ENCODE measurements around the gene PCED1A.
"Not testable (repeated sequence)": the region's sequence is repeated elsewhere in the genome, so short reads cannot be mapped to it uniquely, and the experiment has no call there.

The PCED1A gene

GRCh38 chr20:2865630-2866029 lies 25.2 kb upstream of the PCED1A start:
- no peak for DNase-seq

- no peak for DNase-seq
These were observed 24.6 kb upstream of the PCED1A start for GRCh38 chr20:2865101-2865500.

GRCh38 chr20:2864626-2865025 lies 24.2 kb upstream of the PCED1A start:
- no peak for DNase-seq

GRCh38 chr20:2859330-2860121 lies 19.1 kb upstream of the PCED1A start:
- DNase-seq: no peak

- no peak for DNase-seq
These were observed 18.1 kb upstream of the PCED1A start for GRCh38 chr20:2858591-2858990.

GRCh38 chr20:2851086-2851485 lies 10.6 kb upstream of the PCED1A start:
- DNase-seq: no peak

GRCh38 chr20:2849529-2849928 lies 9.1 kb upstream of the PCED1A start:
- DNase-seq: no peak

GRCh38 chr20:2847802-2848201 lies 7.3 kb upstream of the PCED1A start:
- DNase-seq: no peak

- DNase-seq: no peak
These were observed 6.2 kb upstream of the PCED1A start for GRCh38 chr20:2846698-2847097.

GRCh38 chr20:2845607-2846006 lies 5.2 kb upstream of the PCED1A start:
- DNase-seq: no peak

GRCh38 chr20:2840967-2841531 lies 594 bp upstream of the PCED1A start:
- DNase-seq: peak; percentile 43

- no peak for DNase-seq
These were observed 720 bp downstream of the PCED1A start for GRCh38 chr20:2839732-2840137.

GRCh38 chr20:2838847-2839671 lies 1.4 kb downstream of the PCED1A start:
- DNase-seq: no peak

GRCh38 chr20:2838170-2838797 lies 2.2 kb downstream of the PCED1A start:
- no peak for DNase-seq

GRCh38 chr20:2837221-2837960 lies 3.1 kb downstream of the PCED1A start:
- DNase-seq: no peak

GRCh38 chr20:2836035-2836434 lies 4.4 kb downstream of the PCED1A start:
- no peak for DNase-seq

GRCh38 chr20:2835331-2835796 lies 5.1 kb downstream of the PCED1A start:
- DNase-seq: no peak

GRCh38 chr20:2834401-2835110 lies 5.9 kb downstream of the PCED1A start:
- no peak for DNase-seq

- DNase-seq: no peak
These were observed 6.7 kb downstream of the PCED1A start for GRCh38 chr20:2833761-2834160.

- not testable (repeated sequence) for DNase-seq
These were observed 9.2 kb downstream of the PCED1A start for GRCh38 chr20:2831206-2831605.

- no peak for DNase-seq
These were observed 11.1 kb downstream of the PCED1A start for GRCh38 chr20:2829376-2829775.

- no peak for DNase-seq
These were observed 13.8 kb downstream of the PCED1A start for GRCh38 chr20:2826655-2827054.

Data from NCI-H345 (cell line).